Suppressor macrophage (primary cell): ENCODE results near the gene HTT-AS.

Experiments
- DNase-seq, 4 experiments: peaks; one replicate each; pipeline ENCODE4 v3.0.0-alpha.2; 2020 to 2022

Gene HTT-AS

GRCh38 chr4:3029464-3029863 lies 44.9 kb downstream of the HTT-AS start:
- no peak for DNase-seq

GRCh38 chr4:3026540-3026939 lies 47.8 kb downstream of the HTT-AS start:
- DNase-seq, result no peak

- no peak for DNase-seq
These were observed 48.5 kb downstream of the HTT-AS start for GRCh38 chr4:3025881-3026280.

GRCh38 chr4:3022651-3023050 lies 51.7 kb downstream of the HTT-AS start:
- no peak for DNase-seq

- no peak for DNase-seq
These were observed 52.2 kb downstream of the HTT-AS start for GRCh38 chr4:3022112-3022511.

- DNase-seq, result no peak
These were observed 52.7 kb downstream of the HTT-AS start for GRCh38 chr4:3021627-3022026.

GRCh38 chr4:3021127-3021526 lies 53.2 kb downstream of the HTT-AS start:
- no peak for DNase-seq

GRCh38 chr4:3019145-3019846 lies 55.0 kb downstream of the HTT-AS start:
- no peak for DNase-seq

GRCh38 chr4:3017504-3017903 lies 56.8 kb downstream of the HTT-AS start:
- no peak for DNase-seq

GRCh38 chr4:3016961-3017360 lies 57.4 kb downstream of the HTT-AS start:
- DNase-seq, result no peak

GRCh38 chr4:3013839-3014350 lies 60.4 kb downstream of the HTT-AS start:
- DNase-seq, result no peak
